Thymus (tissue), 11 donors: ENCODE results near the gene TSPAN9. TPM values are rescaled to one million over a fixed set of nuclear protein-coding genes. Genes with fewer than 3 reads are reported as not detected.

Experiments
- DNase-seq, 9 donors: peaks; one replicate each; pipeline ENCODE4 v3.0.0-alpha.2; 2013; ENCODE audit warnings: low spot score in 9 of 9, low read depth in 6 of 9, missing footprints in 1 of 9
- H3K27ac ChIP-seq, 2 donors: one replicate each; pipeline ENCODE4 v1.5.1; 2013; ENCODE audit warnings: control low read depth in 1 of 2, low read depth in 1 of 2, low read length in 1 of 2, mild to moderate bottlenecking in 1 of 2, moderate library complexity in 1 of 2
- H3K27me3 ChIP-seq, 2 donors: one replicate each; pipeline ENCODE4 v1.5.1; 2013; ENCODE audit warnings: low read length in 1 of 2; ENCODE audit not compliant: control insufficient read depth in 2 of 2, insufficient read depth in 1 of 2
- H3K36me3 ChIP-seq, 2 donors: one replicate each; pipeline ENCODE4 v1.5.1; 2013; ENCODE audit warnings: low read length in 1 of 2, mild to moderate bottlenecking in 1 of 2, moderate library complexity in 1 of 2; ENCODE audit not compliant: control insufficient read depth in 2 of 2, insufficient read depth in 2 of 2
- H3K4me1 ChIP-seq, 2 donors: one replicate each; pipeline ENCODE4 v1.5.1; 2013; ENCODE audit warnings: low read length in 2 of 2; ENCODE audit not compliant: control insufficient read depth in 2 of 2, insufficient read depth in 2 of 2
- H3K4me3 ChIP-seq, 2 donors: one replicate each; pipeline ENCODE4 v1.5.1; 2013; ENCODE audit warnings: low read length in 2 of 2, control low read depth in 1 of 2, mild to moderate bottlenecking in 1 of 2
- H3K9me3 ChIP-seq, 2 donors: one replicate each; pipeline ENCODE4 v1.5.1; 2013; ENCODE audit warnings: low read length in 1 of 2, mild to moderate bottlenecking in 1 of 2; ENCODE audit not compliant: control insufficient read depth in 2 of 2, insufficient read depth in 1 of 2
- WGBS: extraction: QIAGEN DNeasy Blood & Tissue Kit; methylation state at CpG from one replicate; pipeline ENCODE4 v1.1.7; 2013; 5-methylcytosine and 5-hydroxymethylcytosine counted together
- polyA plus RNA-seq: library from polyadenylated mRNA; stranded (reverse); fragments of 200-250 nt; gene quantifications from one replicate; pipeline ENCODE4 v1.2.3, GENCODE V29; 2013
- total RNA-seq: library from RNA; stranded (reverse); fragments of 120-200 nt; gene quantifications from one replicate; pipeline ENCODE4 v1.2.4, GENCODE V29; 2013
- donor health status: healthy.

Gene TSPAN9
- total and polyA plus RNA-seq, 2 donors, result 4.9 to 10.2 TPM

DNA sequence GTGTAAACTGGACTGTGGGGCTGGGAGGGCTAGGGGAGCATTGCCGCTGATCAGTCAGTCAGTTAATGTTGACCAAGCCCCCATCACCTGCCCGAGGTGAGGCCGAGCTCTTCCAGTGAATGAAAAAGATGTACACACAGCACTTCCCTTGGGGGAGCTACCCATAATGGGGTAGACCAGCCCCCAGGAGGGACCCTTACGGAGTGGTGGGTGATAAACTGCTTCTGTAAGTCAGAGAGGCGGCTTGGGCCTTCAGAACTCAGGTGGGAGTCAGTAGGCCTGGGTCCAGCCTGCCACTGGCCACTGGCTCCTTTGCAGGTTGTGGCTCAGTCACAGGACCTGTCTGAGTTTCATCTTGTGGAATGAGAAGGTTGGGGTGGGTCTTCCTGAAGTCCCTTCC is 43.5 kb downstream of the TSPAN9 start:
- H3K27me3 ChIP-seq, result peaks cover 2 to 58% of the 10 kb centered on the region in 2 donors
- H3K4me3 ChIP-seq, result no peak overlapping the region
- no peak overlapping the region for H3K27ac ChIP-seq
- peaks cover 0 to 6% of the 10 kb centered on the region in 2 donors for H3K4me1 ChIP-seq
- no peak for DNase-seq
- no peaks in the 10 kb centered on the region for H3K9me3 ChIP-seq
- 92% methylated on average over 5 of the region's 5 CpGs for WGBS
- H3K36me3 ChIP-seq, result no peaks in the 10 kb centered on the region

DNA sequence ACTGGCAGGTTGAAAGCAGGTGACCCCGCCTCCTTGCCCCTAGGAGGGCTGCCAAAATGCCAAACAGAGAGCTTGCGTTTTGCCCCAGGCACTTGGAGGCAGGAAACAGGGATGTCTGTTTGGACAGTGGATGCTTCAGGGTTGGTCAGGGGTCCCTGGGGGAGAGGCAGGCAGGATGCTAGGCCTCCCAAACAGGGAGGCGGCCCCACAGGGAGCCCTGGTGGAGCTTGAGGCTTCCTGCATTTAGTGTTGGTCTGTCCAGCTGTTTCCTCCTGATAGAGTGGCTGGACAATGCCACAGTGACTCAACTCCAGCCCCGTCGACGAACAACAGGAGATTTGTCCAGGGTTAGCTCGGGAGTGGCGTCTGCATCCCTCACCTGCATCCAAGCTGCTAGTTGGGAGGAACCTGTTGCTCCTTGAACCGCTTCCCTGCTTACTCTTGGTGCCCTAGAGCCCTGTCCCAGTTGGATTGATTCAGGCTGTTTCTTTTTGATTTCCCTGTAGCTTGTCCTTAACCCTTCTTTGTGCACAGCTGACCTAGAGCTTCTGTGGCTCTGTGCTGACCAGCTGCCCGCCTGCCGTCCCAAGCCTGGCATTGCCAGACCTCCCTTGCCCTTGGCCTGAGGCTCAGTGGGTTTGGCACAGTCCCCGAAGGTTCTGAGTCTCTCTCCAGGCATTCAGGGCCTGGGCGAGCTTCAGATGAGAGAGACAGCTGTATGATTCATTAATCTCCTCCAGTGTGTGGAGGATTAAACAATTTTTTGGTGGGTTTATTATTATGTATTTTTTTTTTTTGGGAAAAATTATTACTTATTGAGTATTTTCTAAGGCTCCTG is 45.9 kb downstream of the TSPAN9 start:
- no peak overlapping the region for H3K27ac ChIP-seq
- H3K4me3 ChIP-seq, result no peak overlapping the region
- WGBS, result 29% methylated on average over 13 of the region's 13 CpGs
- no peaks in the 10 kb centered on the region for H3K36me3 ChIP-seq
- no peak for DNase-seq
- peaks cover 0 to 6% of the 10 kb centered on the region in 2 donors for H3K4me1 ChIP-seq
- no peaks in the 10 kb centered on the region for H3K9me3 ChIP-seq
- peaks cover 0 to 40% of the 10 kb centered on the region in 2 donors for H3K27me3 ChIP-seq

DNA sequence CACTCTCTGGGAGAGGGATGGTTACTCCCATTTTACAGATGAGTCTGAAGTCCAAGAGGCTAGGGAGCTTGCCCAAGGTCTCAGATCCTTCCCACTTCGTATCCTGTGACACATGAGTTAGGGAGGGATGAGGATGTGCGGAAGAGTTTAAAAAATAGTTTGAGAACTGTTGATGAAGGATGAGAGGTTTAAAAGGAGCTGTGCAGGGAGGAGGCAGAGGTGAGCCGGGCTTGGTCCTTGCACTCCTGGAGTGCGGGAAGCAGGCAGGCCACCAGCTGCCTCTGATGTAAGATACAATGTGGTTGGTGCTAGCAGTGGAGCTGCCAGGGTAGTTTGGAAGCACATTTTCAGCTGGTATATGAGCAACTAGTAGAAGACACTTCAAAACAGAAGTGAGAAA is 46.5 kb downstream of the TSPAN9 start:
- peaks cover 0 to 38% of the 10 kb centered on the region in 2 donors for H3K27me3 ChIP-seq
- no peaks in the 10 kb centered on the region for H3K9me3 ChIP-seq
- WGBS, result 75% methylated on average over 4 of the region's 4 CpGs
- peaks cover 0 to 6% of the 10 kb centered on the region in 2 donors for H3K4me1 ChIP-seq
- no peak overlapping the region for H3K27ac ChIP-seq
- DNase-seq, result no peak
- no peaks in the 10 kb centered on the region for H3K36me3 ChIP-seq
- H3K4me3 ChIP-seq, result no peak overlapping the region

DNA sequence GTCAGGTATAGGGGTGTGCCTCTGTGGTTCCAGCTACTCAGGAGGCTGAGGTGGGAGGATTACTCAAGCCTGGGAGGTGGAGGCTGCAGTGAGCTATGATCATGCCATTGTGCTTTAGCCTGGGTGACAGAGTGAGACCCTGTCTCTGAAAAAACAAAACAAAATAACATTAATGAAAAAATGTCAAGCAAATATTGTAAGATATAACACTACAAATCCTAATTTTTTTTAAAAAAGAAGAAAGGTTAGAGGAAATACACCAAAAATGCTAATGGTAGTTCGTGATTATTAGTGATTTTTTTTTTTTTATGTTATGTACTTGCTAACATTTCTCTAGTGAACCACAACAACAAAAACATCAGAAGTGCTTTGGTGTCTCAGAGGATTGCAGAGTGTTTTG is 47.7 kb downstream of the TSPAN9 start:
- H3K36me3 ChIP-seq, result no peaks in the 10 kb centered on the region
- no peak overlapping the region for H3K27ac ChIP-seq
- peaks cover 2 to 5% of the 10 kb centered on the region in 2 donors for H3K4me1 ChIP-seq
- 88% methylated on average over 1 of the region's 1 CpG for WGBS
- no peak for DNase-seq
- H3K9me3 ChIP-seq, result no peaks in the 10 kb centered on the region
- H3K4me3 ChIP-seq, result no peak overlapping the region
- peaks cover 0 to 35% of the 10 kb centered on the region in 2 donors for H3K27me3 ChIP-seq

DNA sequence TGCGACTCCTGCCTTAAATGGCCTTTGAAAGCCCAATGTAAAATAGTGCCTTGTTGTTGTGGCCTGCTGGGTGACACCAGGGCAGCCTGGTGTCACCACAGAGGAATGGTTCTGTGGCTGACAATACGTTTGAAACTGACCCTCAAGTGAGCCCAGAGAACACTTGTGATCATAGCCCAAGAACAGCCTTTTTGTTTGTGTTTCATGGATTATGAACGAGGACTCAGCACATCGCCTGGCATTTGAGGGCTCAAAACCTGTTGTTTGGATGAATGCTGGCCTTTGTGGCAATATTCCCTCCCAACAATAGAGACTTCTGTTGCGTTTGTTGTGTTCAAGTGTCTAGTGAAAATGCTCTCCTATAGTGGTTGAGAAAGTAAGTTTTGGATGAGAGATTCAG is 48.5 kb downstream of the TSPAN9 start:
- DNase-seq, result no peak
- Histone ChIP-seq H3K4me3 (no peak overlapping the region), H3K27ac (no peak overlapping the region), H3K27me3 (peaks cover 0 to 38% of the 10 kb centered on the region in 2 donors), H3K9me3 (no peaks in the 10 kb centered on the region), H3K4me1 (peaks cover 2 to 5% of the 10 kb centered on the region in 2 donors), H3K36me3 (no peaks in the 10 kb centered on the region)
- WGBS, result 86% methylated on average over 5 of the region's 5 CpGs

DNA sequence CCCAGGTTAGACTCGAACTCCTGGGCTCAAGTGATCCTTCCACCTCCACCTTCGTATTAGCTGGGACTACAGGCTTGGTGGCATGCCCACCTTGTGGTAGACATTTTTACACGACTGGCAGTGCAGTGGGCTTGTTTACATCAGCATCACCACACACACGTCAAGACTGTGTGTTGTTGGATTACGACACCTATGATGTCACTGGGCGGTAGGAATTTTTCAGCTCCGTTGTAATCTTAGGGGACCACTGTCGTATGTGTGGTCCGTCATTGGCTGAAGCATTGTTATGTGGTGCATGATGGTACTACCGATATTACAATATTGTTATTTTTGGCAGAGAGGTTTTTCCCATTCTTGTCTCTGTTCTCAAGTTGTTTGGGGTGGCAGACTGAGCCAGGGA is 50.7 kb downstream of the TSPAN9 start:
- Histone ChIP-seq H3K4me3 (no peak overlapping the region), H3K9me3 (no peaks in the 10 kb centered on the region), H3K27ac (no peak overlapping the region), H3K4me1 (peaks cover 2 to 5% of the 10 kb centered on the region in 2 donors), H3K27me3 (peaks cover 0 to 43% of the 10 kb centered on the region in 2 donors), H3K36me3 (no peaks in the 10 kb centered on the region)
- WGBS, result 90% methylated on average over 10 of the region's 10 CpGs
- DNase-seq, result no peak

DNA sequence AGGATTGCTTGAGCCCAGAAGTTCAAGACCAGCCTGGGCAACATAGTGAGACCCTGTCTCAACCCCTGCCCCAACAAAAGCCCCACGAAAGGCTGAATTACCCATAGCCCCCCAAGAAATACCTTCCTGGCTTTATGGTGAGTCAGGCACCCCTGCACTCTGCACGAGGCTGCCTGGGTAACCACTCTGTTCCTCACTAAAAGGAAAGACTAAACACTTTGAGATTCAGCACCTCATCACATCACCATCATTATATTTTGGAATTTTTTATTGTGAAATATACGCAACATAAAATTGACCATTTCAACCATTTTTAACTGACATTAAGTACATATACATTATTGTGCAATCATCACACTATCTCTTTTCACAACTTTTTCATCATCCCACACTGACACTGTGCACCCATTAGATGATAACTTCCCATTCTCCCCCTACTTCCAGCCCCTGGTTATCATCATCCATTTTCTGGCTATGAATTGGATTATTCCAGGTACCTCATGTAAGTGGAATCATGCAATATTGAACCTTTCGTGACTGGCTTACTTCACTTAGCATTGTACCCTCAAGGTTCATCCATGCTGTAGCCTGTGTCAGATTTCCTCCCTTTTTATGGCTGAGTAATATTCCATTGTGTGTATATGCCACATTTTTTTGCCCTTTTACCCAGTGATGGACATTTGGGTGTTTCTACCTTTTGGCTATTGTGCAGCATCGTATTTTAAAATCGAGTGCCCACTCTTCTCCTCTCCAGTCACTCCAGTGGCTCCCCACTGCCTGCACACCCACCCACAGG is 51.5 kb downstream of the TSPAN9 start:
- no peak overlapping the region for H3K27ac ChIP-seq
- DNase-seq, result no peak
- WGBS, result 92% methylated on average over 6 of the region's 6 CpGs
- peaks cover 2 to 5% of the 10 kb centered on the region in 2 donors for H3K4me1 ChIP-seq
- no peaks in the 10 kb centered on the region for H3K36me3 ChIP-seq
- H3K27me3 ChIP-seq, result peaks cover 0 to 37% of the 10 kb centered on the region in 2 donors
- H3K9me3 ChIP-seq, result no peaks in the 10 kb centered on the region
- H3K4me3 ChIP-seq, result no peak overlapping the region

DNA sequence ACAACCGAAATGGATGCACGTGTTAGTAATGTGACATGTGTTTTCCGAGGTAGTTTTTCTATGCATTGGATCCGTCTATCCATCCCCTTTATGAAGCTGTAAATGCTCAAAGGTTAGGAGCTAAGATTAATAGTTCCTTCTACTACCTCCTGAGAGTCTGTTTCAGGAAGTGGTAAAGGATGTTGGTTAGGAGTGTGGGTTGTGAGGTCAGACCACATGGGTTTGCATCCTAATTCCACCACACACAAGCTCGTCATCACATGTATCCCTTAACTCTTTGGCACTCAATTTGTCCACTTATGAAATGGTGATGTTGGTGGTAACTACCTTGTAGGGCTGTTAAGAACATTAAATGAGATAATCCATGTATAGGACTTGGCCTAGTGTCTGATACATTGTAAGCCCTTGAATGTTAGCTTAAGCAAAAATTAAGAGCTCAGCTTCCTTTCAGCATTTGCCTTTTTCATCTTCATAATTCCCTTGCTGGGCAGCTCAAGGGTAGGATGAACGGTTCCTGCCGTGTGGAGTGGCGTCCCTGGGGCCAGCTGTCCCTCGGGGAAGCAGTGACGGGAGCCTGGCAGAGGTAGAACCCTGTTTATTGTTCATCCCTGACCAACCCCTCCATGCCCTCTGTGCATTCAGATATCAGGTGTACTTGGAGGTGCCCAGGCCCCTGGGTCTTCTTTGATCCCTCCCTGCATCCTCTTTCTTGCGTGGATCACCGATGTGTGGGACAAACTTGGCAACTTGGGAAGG is 52.3 kb downstream of the TSPAN9 start:
- Histone ChIP-seq H3K36me3 (no peaks in the 10 kb centered on the region), H3K27me3 (peaks cover 0 to 34% of the 10 kb centered on the region in 2 donors), H3K4me1 (peaks cover 2 to 5% of the 10 kb centered on the region in 2 donors), H3K4me3 (no peak overlapping the region), H3K27ac (no peak overlapping the region), H3K9me3 (no peaks in the 10 kb centered on the region)
- DNase-seq, result peak in 2 of 9 donors; percentile 8 to 33
- WGBS, result 30% methylated on average over 12 of the region's 12 CpGs
